HG03095 (cell line): ENCODE results near the gene CA5A.
"Not testable (repeated sequence)": the region's sequence is repeated elsewhere in the genome, so short reads cannot be mapped to it uniquely, and the experiment has no call there.

Experiments used
- ATAC-seq: cut with Tn5 transposase; IDR thresholded peaks from one replicate; pipeline ENCODE4 v1.9.1; 2021; ENCODE audit warnings: moderate library complexity; ENCODE audit not compliant: unreplicated experiment

The CA5A gene

DNA sequence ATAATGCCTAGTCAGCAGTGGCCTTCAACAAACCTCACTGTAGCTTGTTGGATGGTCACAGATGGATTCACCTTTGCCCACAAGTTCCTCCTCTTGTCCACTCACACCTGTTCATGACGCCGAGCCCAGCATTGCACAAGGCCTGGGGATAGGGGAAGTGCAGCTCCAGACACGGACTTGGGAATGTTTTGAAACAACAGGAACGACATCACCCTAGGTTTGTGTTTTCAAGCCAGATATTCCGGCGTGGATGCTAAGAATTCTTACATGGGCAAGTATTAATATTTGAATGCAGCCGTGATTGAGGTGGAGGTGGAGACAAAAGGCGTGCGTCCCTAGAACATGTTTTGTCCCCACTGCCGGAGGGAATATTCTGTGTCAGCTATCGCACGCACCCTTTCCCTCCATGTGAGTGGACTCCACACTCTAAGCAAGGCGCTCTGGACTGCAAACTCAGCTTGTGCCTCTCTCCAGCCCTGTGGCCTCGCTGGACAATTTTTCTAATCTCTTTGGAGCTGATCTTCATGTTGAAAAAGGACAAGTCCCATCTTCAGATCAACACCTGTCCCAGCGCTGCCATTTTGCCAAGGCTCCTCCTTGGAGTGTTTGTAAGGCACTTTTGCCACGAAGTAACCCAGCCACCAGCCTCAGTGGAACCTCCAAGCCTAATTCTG lies 12.9 kb upstream of the CA5A start:
- ATAC-seq = no peak

DNA sequence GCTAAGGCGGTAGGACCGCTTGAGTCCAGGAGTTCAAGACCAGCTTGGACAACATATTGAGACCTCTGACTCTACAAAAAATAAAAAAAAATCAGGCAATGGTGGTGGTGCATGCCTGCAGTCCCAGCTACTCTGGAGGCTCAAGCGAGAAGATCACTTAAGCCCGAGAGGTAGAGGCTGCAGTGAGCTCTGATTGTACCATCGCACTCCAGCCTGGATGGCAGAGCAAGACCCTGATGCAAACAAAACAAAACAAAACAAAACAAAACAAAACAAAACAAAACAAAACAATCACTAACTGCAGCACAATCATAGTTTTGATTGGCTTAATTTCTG lies 12.4 kb upstream of the CA5A start:
- ATAC-seq = no peak

DNA sequence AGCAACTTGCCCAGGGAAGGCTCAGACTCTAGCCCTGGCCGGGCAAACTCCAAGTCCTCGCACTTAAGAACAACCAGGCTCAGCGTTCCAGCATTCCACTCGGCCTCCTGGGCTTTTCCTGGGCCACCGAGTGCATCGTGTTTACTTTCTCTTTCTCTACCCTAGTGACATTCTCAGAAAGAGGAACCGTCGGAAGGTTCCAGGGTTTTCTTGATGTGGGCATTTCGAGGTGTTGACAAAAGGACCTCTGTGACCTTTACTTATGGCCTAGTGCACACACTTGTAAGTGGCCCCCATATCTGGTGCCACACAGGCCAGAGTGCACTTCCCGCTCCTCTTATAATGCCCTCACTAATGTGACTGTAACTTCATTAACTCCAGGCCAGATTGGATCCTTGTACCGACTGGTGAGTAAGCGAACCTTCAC lies 11.8 kb upstream of the CA5A start:
- no peak for ATAC-seq

DNA sequence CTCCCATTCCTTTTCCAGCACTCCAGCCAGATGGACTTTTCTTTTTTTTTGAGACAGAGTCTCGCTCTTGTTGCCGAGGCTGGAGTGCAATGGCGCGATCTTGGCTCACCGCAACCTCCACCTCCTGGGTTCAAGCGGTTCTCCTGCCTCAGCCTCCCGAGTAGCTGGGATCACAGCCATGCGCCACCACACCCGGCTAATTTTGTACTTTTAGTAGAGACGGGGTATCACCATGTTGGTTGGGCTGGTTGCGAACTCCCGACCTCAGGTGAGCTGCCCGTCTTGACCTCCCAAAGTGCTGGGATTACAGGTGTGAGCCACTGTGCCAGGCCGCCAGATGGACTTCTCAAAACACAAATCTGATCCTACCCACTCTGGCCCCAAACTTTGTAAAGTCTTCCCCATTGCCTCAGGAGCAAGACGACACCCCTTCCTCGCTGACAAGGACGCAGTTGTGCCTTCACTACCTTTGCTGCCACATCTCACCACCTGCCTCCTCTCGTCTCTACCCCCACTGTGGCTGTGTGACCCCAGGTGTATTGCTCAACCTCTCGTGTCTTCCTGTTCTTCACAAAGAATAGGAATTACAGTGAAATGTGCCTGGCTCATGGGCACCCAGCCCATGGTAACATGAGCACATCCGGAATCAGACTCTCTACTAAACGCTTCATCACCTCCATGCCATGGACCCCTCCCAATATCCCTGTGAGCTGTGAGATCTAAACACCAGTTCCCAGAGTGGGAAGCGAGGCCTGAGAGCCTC lies 11.2 kb upstream of the CA5A start:
- ATAC-seq = no peak

DNA sequence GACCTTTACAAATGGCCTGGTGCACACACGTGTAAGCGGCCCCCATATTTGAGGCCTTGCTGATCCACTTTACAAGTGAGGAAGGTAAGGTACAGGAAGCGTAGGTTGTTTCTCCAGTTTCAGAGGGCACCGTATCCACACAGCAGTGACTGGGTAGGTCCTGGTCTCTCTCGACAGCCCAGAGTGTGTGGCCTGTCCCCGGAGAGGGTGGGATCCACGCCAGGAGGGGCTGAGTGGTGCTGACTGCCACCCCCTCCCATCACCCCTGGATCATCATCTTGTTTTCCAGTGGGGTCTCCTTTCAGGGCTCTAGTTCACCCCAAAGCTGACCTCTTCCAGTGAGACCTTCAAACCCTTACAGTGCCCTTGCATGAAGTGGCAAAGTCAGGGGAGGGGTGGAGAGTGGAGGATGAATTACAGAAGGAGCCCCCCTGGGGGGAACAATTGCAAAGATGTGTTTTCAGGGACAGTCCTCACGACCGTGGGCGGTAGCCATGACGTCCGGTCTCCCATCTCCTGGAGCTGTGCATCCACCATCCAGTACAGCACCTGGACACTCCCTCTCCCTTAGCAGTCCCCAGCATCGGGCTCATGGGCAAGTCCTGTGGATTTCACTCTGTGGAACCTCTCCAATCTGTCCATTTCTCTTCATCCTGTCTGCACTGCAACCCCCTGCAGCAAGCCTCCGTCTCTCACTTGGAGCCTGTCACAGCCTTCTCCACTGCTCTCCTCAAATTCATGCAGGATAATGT lies 10.4 kb upstream of the CA5A start:
- no peak for ATAC-seq

DNA sequence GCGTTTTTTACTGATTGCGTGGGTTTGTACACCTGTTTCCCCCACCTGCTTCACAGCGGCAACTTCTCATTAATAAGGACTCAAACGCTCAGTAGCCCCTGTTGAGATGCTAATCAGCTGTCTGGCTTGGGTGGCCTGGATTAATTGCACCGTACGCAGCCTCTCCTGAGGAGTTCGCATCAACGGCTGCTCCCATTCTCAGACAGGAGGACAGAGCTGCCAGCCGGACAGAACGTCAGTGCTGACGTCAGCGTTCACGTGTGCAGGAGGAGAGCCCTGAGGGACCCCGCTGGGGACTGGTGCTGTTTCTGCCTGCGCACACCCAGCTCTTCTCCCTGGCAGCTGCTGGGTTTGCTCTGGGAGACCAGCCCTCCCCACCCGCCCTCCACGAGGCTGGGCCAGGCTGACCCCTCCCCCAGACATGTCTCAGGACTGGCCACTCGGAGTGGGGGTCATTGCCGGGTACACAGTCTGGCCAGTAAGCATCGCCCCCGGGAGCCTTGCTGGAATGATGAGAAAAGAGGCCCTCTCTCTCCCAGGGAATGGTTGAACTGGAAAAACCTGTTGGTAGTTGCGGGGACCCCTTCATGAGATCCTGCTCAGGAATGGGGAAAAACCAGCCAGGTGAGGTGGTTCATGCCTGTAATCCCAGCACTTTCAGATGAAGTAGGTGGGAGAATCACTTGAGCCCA lies 9.2 kb upstream of the CA5A start:
- no peak for ATAC-seq

DNA sequence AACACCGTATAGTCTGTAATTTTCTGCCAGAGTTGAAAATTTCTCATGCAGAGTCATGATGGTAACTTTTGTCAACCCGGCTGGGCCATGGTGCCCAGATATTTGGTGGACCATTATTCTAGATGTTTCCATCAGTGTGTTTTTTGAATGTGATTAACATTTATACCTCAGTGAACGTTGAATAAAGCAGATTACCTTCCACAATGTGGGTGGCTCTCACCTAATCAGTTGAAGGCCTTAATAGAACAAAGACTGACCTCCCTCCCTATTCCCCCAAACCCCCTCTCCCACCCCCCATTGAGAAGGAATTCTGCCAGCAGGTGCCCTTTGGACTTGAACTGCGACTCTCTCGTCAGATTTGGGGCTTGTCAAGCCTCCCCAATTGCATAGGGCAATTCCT lies 6.4 kb upstream of the CA5A start:
- no peak for ATAC-seq

DNA sequence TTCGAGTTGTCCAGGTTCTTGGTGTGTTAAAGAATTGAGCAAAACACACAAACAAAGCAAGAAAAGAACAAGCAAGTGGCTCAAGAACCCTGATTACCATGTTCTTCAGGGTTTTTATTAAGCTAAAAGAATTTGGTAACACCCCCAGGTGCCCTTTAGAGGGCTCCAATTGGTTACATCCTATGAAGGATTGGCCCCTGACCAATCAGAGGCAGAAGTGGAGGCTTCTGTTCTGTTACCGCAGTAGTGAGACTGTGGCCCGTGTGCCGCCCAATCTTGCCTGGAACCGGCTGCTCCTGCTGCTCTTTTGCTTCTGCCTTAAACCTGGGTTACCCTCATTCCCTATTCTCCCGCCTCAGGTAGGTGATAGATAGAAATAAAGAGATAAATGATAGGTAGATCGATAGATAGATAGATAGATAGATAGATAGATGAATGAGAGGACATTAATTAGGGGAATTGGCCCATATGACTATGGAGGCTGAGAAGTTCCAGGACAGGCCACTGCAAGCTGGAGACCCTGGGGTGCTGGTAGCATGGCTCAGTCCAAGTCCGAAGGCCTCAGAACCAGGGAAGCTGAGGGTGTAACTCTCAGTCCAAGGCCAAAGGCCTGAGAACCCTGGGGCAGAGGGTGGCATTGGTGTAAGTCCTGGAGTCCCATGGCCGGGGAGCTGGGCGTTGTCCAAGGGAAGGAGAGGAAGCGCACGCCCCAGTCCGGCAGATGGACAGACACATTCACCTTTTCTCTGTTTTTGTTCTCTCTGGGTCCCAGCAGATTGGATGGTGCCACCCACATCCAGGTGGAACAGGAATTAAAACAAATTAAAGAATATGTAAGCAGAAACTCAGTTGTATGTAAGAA lies 3.5 kb upstream of the CA5A start:
- no peak for ATAC-seq

DNA sequence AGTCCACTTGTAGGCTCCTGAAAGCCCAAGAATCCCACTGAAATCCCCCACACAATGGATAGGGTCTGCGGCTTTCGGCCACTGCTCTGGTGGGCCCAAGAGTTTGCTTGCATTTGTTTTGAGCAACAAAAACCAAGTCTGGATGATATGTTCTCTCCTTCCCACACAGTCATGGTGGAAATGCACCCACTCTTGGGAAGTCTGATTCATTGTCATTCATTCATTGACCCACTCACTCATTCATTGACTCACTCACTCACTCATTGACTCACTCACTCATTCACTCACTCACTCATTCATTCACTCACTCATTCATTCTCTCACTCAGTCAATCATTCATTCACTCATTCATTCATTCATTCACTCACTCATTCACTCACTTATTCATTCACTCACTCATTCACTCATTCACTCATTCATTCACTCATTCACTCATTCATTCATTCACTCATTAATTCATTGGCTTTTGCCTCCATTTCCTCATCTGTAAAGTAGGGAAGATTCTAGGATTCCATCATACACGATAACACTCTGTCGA lies 2.2 kb upstream of the CA5A start:
- no peak for ATAC-seq

DNA sequence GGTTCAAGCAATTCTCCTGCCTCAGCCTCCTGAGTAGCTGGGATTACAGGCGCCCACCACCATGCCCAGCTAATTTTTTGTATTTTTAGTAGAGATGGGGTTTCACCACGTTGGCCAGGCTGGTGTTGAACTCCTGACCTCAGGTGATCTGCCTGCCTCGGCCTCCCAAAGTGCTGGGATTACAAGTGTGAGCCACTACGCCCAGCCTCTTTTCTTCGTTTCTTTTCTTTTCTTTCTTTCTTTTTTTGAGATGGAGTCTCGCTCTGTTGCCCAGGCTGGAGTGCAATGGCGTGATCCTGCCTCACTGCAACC lies 858 bp upstream of the CA5A start:
- ATAC-seq = not testable (repeated sequence)

DNA sequence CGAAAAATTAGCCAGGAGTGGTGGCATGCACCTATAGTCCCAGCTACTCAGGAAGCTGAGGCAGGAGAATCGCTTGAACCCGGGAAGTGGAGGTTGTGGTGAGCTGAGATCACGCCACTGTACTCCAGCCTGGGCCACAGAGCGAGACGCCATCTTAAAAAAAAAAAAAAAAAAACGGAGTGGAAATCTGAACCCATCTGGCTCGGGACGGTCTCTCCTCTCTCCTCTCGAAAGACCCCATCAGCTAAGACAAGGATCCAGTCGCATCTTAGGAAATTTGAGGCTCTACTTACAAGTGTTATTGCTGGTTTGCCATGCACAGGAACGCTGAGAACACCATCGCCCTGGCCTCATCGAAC lies 334 bp downstream of the CA5A start:
- not testable (repeated sequence) for ATAC-seq

DNA sequence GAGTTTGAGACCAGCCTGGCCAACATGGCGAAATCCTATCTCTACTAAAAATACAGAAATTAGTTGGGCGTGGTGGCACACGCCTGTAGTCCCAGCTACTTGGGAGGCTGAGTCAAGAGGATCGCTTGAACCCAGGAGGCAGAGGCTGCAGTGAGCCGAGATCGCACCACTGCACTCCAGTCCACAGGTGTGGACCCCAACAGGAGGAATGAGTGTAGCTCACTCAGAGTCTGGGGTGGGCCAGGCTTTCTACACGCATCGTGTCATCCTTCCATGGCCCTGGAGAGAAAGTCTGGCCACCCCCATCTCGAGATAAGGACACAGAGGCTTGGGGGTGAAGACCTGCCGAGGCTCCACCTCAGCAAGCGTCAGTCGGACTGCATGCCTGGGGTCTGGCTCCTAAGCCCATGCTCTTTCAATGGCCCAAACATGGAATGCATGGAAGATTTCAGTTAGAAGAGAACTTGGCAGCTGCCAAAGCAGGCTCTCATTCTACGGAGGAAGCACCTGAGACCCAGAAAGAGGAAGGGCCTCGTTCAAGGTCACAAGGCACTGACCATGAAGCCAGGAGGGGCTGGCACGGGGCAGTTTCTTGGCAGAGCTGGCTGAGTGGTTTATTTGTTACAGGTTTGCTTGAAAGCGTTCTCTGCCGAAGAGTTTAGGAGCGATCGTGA lies 1.4 kb downstream of the CA5A start:
- not testable (repeated sequence) for ATAC-seq

DNA sequence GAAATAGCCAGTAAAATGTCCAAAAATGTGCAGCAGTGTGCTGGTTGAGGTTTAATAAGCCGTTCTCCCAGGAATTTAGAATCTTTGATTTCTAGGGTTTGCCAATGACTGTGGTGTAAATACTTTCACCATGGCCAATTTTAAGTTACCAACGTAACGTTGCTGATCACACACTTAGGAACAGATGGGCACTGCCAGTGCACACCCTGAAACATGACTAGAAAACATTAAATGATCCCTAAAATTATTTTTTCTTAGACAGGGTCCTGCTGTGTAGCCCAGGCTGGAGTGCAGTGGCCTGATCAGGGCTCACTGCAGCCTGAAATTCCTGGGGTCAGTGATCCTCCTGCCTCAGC lies 3.2 kb downstream of the CA5A start:
- ATAC-seq = no peak

DNA sequence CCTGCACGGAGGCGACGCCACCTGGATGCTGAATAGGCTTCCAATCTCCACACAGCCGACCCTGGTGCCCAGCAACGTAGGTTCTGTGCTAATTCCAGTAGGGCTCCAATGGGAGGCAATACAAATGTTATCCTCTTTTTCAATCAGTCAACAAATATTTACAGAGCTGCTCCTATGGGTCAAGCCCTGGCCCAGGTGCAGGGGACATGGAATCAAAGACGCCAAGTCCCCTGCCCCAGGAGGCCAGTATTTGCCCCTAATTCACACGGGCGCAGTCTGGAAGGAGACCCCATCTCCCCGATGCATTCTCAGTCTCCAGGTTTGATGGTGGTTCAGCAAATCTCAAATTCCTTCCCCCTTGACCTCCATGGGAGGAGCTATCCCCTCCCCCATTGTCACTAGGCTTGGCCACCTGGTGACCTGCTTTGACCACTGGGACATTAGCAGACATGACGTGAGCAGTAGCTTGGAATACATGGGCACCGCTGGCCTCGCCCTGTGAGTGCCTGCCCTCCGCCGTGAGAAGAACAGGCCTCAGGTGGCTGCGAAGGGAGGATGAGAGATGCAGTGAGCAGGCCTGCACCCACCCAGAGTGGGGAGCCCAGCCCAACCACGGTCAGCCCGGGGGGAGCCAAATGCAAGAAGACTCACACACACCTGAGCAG lies 3.7 kb downstream of the CA5A start:
- not testable (repeated sequence) for ATAC-seq

DNA sequence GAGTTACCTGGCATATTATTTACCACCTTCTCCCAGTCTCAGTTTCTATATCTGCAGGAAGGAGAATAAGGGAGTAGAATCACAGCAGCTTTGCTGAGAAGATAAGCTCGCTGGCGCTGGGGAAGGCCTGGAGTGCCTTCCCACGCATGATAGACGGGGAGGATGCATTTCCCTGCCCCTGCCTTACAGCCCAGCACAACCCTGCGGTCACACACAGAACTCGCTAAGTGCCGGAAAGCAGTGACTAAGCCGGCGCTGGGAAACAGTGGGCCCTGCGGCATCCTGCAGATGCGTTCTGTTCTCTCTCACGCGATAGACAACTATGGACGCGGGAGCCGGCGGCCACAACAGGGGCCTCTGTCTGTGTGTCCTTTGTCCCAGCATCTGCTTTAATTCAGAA lies 4.8 kb downstream of the CA5A start:
- ATAC-seq = no peak

DNA sequence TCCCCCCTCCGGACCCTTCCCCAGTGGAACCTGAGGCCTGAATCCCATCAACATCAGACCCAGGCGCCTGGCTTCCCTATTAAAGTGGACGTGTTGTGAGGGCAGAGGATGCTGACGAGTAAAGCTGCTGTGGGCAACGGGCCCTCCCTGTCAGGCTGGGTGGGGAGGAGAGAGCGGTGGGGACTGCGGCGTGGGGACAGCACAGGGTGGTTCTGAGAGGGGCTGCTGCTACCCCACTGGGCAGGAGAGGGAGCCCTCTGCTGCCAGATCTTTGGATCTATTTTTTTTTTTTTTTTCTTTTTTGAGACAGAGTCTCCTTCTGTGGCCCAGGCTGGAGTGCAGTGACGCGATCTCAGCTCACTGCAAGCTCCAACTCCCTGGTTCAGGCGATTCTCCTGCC lies 5.9 kb downstream of the CA5A start:
- ATAC-seq = no peak

DNA sequence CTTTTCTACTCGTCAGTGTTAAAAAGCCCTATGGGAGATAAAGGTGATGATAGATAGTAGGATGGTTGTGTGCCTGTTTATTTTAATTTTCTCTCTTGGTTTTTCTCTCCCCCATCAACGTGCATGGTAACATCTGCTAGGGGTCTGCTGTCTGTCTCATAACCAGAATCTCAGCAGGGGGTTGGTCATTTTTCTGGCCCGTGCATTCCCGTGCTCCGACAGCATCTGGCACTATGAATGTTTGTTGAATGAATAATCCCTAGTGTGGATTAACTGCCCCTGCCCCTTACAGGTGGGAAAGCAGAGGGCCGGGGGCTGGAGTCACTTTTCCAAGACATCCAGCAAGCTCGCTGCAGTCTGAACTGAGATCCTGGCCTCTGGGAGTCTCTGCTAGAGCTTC lies 6.3 kb downstream of the CA5A start:
- ATAC-seq = no peak

DNA sequence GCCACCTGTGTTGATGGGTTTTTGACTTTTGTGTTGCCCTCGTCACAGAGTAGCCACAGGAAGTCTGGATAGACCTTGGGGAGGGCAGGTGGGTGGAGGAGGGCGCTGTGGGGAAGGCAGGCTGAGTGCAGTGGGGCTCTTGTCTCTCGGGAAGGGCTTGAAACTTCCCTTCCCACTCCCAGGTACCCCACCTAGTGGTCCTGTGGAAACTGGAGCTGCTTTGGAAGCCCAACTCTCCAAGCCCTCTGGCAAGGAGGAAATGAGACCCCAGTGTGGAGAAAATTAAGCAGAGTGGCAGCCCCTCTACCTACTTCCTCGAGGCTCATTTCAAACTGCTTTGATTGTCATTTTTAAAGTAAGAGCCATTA lies 9.2 kb downstream of the CA5A start:
- no peak for ATAC-seq
